ENCODE measurements around the gene HERC2. TPM values are rescaled to one million over a fixed set of nuclear protein-coding genes. Genes with fewer than 3 reads are reported as not detected.

HERC2 gene
- polyA plus RNA-seq, 3 donors: 42.2 to 47.2 (median 46.8) TPM

GRCh38 chr15:28101201-28101600, 220.8 kb downstream of the HERC2 start:
- no peak for DNase-seq (ENCODE audit: low read depth in 3 of 3, low spot score in 2 of 3)

GRCh38 chr15:28100516-28101195, 221.3 kb downstream of the HERC2 start:
- DNase-seq (ENCODE audit: low read depth in 3 of 3, low spot score in 2 of 3): no peak

GRCh38 chr15:28099555-28100140, 222.3 kb downstream of the HERC2 start:
- no peak for DNase-seq (ENCODE audit: low read depth in 3 of 3, low spot score in 2 of 3)

- no peak for DNase-seq (ENCODE audit: low read depth in 3 of 3, low spot score in 2 of 3)
Measured at GRCh38 chr15:28098766-28099554, 223.0 kb downstream of the HERC2 start, which contains the start of gene OCA2. Gene OCA2, minus strand, starts transcription at chr15:28099315. Its CDS starts 17,441 bp downstream, at chr15:28081874.

GRCh38 chr15:28098360-28098765, 223.6 kb downstream of the HERC2 start:
- DNase-seq (ENCODE audit: low read depth in 3 of 3, low spot score in 2 of 3): no peak

- no peak for DNase-seq (ENCODE audit: low read depth in 3 of 3, low spot score in 2 of 3)
Measured at GRCh38 chr15:28097656-28098359, 224.2 kb downstream of the HERC2 start.

GRCh38 chr15:28096670-28097431, 225.1 kb downstream of the HERC2 start:
- no peak for DNase-seq (ENCODE audit: low read depth in 3 of 3, low spot score in 2 of 3)

GRCh38 chr15:28096411-28096669, 225.6 kb downstream of the HERC2 start:
- DNase-seq (ENCODE audit: low read depth in 3 of 3, low spot score in 2 of 3): no peak

GRCh38 chr15:28094732-28095521, 227.1 kb downstream of the HERC2 start:
- DNase-seq (ENCODE audit: low read depth in 3 of 3, low spot score in 2 of 3): no peak

- no peak for DNase-seq (ENCODE audit: low read depth in 3 of 3, low spot score in 2 of 3)
Measured at GRCh38 chr15:28093752-28094535, 228.0 kb downstream of the HERC2 start.

GRCh38 chr15:28091313-28091712, 230.7 kb downstream of the HERC2 start:
- DNase-seq (ENCODE audit: low read depth in 3 of 3, low spot score in 2 of 3): no peak

- DNase-seq (ENCODE audit: low read depth in 3 of 3, low spot score in 2 of 3): no peak
Measured at GRCh38 chr15:28086175-28086703, 235.7 kb downstream of the HERC2 start.

GRCh38 chr15:28085489-28086174, 236.3 kb downstream of the HERC2 start:
- no peak for DNase-seq (ENCODE audit: low read depth in 3 of 3, low spot score in 2 of 3)

- no peak for DNase-seq (ENCODE audit: low read depth in 3 of 3, low spot score in 2 of 3)
Measured at GRCh38 chr15:28084547-28084946, 237.4 kb downstream of the HERC2 start.

GRCh38 chr15:28082891-28083684, 238.9 kb downstream of the HERC2 start:
- DNase-seq (ENCODE audit: low read depth in 3 of 3, low spot score in 2 of 3): no peak

GRCh38 chr15:28081594-28081993, 240.4 kb downstream of the HERC2 start:
- DNase-seq (ENCODE audit: low read depth in 3 of 3, low spot score in 2 of 3): no peak

- DNase-seq (ENCODE audit: low read depth in 3 of 3, low spot score in 2 of 3): no peak
Measured at GRCh38 chr15:28080386-28080785, 241.6 kb downstream of the HERC2 start.
